GM10248 (cell line): ENCODE data around the gene SMCHD1.
"Not testable (repeated sequence)": the region's sequence is repeated elsewhere in the genome, so short reads cannot be mapped to it uniquely, and the experiment has no call there.

Source experiments
- CTCF ChIA-PET: fragments of 300-600 bp; sonication (Branson Sonifier 250); formaldehyde crosslinking; extraction: SDS; loops from one replicate; lab custom pipeline; 2021; ENCODE audit warnings: antibody characterized with exemption; lab: Yijun Ruan, JAX
- POLR2A ChIA-PET: fragments of 350-650 bp; sonication (Branson Sonifier 250); formaldehyde crosslinking; extraction: SDS; loops from one replicate; lab custom pipeline; 2020; ENCODE audit warnings: antibody characterized with exemption; lab: Yijun Ruan, JAX
- DNase-seq: peaks from one replicate; pipeline ENCODE4 v3.0.0; 2012; ENCODE audit errors: extremely low spot score
- CTCF ChIP-seq: IDR thresholded peaks from 2 replicates; pipeline ENCODE4 v1.5.1; 2012; ENCODE audit warnings: mild to moderate bottlenecking, low read depth; ENCODE audit errors: extremely low read depth, missing control alignments, control extremely low read depth

SMCHD1 gene

DNA sequence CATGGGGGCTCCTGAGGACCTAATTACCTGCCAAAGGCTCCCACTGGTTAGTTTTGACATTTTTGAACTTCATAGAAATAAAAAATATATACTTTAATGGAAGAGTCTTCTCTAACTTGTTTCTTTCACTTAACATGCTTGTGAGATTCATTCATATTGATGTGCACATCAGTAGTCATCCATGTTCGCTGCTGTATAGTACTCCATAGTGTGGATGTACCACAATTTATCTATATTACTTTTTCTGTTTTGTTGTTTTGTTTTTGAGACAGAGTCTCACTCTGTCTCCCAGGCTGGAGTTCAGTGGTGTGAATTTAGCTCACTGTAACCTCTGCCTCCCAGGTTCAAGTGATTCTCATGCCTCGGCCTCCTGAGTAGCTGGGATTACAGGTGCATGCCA is 168.4 kb downstream of the SMCHD1 start:
- ChIA-PET POLR2A (no interaction called here), CTCF (no interaction called here)
- no peak for TF ChIP-seq CTCF
- no peak for DNase-seq

- CTCF ChIA-PET = no interaction called here
- POLR2A ChIA-PET = no interaction called here
- no peak for DNase-seq
- no peak for TF ChIP-seq CTCF
Measured at GRCh38 chr18:2824865-2825264, 169.3 kb downstream of the SMCHD1 start.

DNA sequence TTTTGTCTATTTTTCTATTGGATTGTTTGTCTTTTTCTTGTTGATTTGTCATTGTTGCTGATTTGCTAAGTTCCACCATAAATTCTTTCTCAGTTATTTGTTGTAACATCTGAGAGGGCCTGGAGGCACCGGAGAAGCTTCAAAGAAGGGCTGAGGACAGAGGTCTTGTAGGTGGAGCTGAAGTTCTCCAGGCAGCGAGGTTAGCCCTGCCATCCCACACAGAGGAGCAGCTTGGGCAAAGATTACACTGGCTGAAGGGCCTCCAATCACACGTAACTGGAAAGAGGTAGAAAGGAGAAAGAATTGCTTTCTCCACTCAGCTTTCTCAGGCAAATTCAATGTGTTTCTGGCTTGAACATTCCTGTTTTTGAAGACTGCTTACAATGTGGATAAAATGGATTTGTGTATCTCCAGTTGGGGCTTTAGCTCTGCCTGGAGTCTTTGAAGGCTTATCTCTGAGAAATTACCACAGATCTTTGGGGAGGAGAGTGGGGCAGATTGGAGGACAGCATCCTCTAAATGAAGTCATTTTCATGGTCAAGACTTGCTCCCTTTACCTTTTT is 170.2 kb downstream of the SMCHD1 start:
- DNase-seq = no peak
- CTCF ChIA-PET = no interaction called here
- no peak for TF ChIP-seq CTCF
- POLR2A ChIA-PET = no interaction called here

DNA sequence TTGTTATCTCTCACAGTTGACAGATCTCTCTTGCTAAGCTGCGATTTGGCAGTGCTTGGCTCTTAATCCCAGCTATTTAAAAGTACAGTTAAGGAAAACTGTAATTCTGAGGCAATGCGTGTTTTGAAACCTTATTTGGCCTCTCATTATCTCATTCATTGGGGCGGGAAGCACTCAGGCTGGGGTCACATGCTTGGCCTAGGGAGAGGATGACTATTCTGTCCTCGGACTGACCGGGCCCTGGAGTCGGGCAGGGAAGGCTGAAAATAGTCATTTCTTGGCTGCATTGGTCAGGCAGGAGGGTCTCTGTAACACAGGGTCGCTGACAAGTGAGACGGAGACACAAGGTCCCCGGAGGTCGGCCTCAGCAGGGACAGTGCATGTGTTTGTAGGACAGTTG is 171.1 kb downstream of the SMCHD1 start:
- ChIA-PET POLR2A (no interaction called here), CTCF (no interaction called here)
- no peak for TF ChIP-seq CTCF
- no peak for DNase-seq

DNA sequence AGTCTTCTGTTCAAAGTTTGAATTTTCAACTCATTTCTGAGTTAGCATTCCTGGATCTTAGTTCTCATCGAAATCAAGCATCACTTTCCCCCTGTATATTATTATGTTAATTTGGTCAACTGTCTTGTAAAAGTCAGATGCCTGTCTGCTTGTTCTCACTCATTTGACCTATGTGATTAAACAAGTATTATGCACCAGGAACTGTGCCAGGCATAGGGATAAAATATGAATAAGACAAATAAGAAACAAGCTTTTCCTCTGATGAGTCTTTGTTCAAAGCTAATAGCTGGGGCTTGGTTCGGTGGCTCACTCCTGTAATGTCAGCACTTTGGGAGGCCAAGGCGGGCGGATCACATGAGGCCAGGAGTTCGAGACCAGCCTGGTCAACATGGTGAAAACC is 171.5 kb downstream of the SMCHD1 start:
- POLR2A ChIA-PET = no interaction called here
- CTCF ChIA-PET = no interaction called here
- no peak for DNase-seq
- no peak for TF ChIP-seq CTCF

DNA sequence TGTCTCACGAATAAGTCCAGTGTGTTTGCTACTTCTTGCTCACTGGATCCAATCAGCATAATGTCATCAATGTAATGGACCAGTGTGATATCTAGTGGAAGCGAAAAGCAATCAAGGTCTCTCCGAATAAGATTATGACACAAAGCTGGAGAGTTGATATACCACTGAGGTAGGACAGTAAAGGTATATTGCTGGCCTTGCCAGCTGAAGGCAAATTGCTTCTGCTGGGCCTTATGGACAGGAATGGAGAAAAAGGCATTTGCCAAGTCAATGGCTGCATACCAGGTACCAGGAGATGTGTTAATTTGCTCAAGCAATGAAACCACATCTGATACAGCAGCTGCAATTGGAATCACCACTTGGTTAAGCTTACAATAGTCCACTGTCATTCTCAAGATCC is 180.6 kb downstream of the SMCHD1 start:
- CTCF ChIA-PET, DNase-seq, POLR2A ChIA-PET: not testable (repeated sequence)

DNA sequence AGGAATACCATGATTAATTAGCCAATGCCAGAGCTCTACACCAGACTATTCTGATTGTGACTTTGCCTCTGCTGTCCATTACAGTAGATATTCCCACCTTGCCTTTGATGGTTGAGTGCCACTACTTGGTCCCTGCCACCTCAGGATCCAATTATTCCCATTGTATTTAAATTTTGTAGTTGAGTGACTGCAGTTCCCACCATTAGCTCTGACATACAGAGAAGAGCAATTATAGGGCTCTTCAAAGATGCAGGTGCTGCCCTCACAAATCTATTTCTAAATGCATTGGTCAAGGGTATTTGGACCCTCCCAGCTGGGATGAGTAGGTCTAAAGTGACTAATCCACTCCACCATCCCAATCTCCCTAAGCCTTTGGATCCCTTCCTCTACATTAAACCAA is 181.8 kb downstream of the SMCHD1 start:
- POLR2A ChIA-PET, CTCF ChIA-PET, DNase-seq: not testable (repeated sequence)

DNA sequence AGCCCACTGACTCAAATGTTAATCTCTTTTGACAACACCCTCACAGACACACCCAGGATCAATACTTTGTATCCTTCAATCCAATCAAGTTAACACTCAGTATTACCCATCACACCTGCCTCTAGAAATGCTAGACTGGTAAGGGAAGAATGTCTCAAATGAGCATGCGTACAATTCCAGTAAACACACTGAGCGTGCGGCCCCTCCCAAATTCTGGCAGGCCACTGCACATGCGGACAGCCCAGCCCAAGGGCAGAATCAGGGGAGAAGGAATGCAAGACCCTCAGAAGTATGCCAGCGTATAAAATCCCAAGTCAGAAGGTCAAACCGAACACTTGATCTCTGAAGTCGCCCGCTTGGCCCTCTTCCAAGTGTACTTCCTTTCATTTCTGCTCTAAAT is 183.7 kb downstream of the SMCHD1 start:
- ChIA-PET CTCF (no interaction called here), POLR2A (no interaction called here)
- no peak for TF ChIP-seq CTCF
- DNase-seq = no peak
